HS-5 (cell line): ENCODE measurements around the gene ATP6V0B.
A peak's percentile ranks its signal among the peaks of the same experiment; 100 is the strongest.

Experiments
- DNase-seq: peaks from one replicate; pipeline ENCODE4 v3.0.0-alpha.2; 2012; ENCODE audit warnings: low read depth

The ATP6V0B gene

GRCh38 chr1:43946236-43947060 lies 28.3 kb upstream of the ATP6V0B start, which contains the start of gene IPO13:
Gene IPO13 (plus strand): TSS chr1:43946950. CDS start chr1:43947601, 651 bp downstream.
- DNase-seq = peak; percentile 84

GRCh38 chr1:43947061-43947873 lies 27.5 kb upstream of the ATP6V0B start:
- no peak for DNase-seq

DNA sequence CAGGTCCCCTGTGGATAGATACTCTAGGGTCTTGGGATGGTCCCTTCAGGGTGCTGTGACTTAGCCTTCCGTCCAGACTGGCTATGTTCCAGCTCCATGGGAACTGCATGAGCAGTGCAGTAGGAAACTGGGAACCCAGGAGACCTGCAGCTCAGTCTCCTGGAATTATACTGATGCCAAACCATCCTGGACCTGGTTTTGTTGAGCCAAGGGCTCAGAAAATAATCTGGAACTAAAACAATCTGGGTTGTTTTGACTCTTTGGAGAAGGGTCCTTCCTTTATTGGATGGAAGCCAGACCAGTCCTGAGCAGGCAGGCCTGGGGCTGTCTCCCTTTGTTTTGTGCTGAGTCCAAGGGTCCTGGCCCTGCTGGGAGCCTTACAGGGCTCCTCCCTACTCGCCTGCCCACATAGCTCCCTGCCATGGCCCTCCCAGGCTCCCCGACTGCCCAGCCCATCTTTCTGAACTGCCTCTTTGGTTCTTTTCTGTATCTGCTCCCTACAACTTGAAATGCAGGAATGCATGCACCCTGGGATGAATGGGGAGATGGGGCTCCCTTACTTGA lies 26.8 kb upstream of the ATP6V0B start:
- DNase-seq = no peak

DNA sequence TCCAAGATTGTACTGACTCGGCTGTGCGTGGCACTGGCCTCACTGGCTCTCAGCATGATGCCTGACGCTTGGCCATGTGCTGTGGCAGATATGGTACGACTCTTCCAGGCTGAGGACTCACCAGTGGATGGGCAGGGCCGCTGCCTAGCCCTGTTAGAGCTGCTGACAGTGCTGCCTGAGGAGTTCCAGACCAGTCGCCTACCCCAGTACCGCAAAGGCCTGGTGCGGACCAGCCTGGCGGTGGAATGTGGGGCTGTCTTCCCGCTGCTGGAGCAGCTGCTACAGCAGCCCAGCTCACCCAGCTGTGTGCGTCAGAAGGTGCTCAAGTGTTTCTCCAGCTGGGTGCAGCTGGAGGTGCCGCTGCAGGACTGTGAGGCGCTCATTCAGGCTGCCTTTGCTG lies 25.1 kb upstream of the ATP6V0B start:
- DNase-seq = no peak

DNA sequence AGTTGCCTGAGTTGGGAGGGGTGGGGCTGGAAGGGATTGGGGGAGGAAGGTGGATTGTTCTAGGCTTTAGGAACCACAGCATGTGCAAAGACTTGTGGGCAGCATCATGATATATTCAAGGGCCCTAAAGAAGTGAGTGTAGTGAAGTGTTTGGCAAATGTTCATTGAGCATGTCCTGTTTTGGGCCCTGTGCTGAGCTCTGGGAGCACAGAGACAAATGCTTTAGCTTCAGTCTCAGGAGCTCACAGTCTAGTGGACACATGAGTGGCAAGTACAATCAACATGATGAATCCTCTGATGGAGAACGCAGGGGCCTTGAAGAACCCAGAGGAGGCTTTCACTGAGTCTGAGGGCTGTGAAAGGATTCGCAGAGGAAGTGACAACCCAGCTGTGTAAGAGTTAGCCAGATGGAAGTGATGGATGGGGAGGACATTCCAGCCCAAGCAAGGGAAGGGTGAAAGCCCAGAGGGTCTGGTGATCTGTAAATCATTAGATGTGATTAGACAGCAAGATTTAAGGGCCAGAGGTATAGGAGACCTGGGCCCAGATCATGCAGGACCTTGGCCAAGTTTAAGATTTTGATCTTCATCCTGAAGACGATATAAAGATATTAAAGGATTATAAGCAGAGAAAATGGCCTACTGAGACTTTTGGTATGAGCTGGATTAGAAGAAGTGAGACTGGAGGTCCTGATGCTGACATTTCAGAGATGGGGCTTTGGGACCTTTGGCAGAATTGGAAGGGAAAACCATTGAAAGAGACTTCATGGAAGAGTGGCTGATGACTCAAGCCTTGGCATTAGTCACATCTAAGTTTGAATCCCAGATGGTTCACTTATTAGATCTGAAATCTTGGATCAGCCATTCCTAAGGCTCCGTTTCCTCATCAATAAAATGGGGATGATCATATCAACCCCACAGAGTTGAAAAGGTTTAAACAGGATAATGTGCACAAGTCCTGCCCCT lies 23.5 kb upstream of the ATP6V0B start:
- DNase-seq = no peak

DNA sequence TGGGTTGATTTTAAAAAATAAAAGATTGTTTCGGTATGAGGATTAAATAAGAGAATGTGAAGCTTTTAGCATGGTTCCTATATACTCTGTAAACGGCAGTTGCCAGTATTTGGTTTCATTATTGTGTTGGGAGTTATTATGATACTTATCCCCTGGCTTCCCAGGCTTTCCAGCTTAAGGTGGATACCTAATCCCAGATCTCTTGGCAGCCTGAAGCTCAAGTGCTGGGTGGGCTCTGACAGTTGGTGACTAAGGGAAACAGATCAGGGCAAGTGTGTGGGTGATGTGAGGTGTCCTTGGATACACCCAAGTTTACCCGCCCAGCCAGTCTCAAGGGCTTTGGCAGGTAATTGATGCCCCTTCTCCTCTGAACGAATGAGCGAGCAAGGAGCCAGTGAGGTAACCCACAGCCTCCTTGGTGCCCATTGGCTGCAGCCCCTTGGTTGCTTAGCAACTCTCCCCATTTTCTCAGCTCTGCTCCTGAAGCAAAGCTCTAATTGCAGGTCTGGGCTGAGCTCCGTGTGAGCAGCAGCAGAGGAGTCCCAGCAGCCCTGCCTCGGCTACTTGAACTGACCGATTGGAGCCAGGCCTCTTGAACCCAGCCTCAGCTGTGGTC lies 21.9 kb upstream of the ATP6V0B start:
- DNase-seq = no peak

- DNase-seq = no peak
Measured at GRCh38 chr1:43953361-43953760, 21.4 kb upstream of the ATP6V0B start.

- no peak for DNase-seq
Measured at GRCh38 chr1:43954036-43954435, 20.7 kb upstream of the ATP6V0B start.

- DNase-seq = no peak
Measured at GRCh38 chr1:43956234-43956633, 18.5 kb upstream of the ATP6V0B start.

GRCh38 chr1:43957407-43958040 lies 17.2 kb upstream of the ATP6V0B start:
- DNase-seq = no peak

DNA sequence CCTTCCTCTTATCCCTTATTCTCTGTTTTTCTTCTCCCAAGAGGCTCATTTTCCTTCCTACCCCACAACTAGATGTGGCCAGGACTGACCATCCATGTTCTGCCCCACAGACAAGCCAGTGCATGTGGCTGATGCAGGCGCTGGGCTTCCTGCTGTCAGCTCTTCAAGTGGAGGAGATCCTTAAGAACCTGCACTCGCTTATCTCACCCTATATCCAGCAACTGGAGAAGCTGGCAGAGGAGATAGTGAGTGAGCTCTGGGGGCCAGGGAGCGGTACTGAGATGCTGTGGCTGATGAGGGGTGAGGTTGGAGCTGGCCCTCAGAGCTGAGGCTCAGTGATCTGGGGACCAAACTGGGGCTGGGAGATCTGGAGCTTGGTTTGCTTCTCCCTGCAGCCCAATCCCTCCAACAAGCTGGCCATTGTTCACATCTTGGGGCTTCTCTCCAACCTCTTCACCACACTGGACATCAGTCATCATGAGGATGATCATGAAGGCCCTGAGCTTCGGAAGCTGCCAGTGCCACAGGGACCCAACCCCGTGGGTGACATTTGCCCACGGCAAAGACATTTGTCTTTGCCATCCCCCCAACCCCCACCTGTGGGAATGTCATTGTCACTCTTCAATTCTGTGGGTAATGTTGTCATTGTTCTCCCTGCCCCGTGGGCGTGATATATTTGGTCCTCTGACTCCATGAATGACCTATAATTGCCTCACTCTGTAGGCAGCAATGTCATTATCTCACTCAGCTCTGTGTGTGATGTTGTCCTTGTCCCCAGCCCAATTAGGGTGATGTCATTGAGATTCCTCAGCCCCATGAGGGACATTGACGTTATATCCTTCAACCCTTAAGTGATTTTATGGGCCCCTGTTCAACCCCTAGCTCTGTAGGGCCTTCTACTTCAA lies 16.2 kb upstream of the ATP6V0B start:
- no peak for DNase-seq

GRCh38 chr1:43960798-43961197 lies 14.0 kb upstream of the ATP6V0B start:
- DNase-seq = no peak

DNA sequence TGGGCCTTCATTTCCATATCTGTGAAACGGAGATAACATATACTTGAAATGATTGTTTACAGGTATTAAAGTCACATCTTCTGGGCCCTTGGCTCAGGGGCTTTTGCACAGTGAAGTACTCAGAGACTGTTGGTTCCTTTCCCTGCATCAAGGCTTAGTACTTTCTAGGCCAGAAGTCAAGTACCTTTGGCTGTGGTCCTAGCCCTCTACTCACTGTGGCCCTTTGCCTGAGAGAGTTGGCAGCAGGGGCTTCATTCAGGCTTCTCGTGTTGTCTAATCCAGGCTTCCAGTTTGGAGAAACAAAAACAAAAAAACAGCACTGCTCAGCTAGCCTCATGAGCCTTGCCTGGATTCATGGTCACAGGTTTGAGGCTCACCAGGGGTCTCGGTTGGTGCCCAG lies 13.1 kb upstream of the ATP6V0B start:
- DNase-seq = no peak

DNA sequence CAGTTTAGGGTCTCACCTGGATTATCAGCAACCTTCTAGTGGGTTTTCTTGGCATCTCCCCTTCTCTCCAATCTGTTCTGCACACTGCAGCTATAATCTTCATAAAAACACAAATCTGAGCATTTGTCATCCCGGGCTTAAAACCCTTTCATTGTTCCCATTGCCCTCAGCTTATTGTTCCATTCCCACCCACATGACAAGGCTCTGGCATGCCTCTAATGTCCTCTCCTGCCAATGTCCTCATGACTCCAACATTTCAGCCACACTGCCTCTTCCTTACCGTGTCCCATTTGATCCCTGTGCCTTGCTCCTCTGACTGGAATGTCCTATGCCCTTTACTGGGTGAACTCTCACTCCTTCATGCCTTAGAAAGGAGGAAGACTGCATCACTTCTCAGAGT lies 12.4 kb upstream of the ATP6V0B start:
- DNase-seq = no peak

DNA sequence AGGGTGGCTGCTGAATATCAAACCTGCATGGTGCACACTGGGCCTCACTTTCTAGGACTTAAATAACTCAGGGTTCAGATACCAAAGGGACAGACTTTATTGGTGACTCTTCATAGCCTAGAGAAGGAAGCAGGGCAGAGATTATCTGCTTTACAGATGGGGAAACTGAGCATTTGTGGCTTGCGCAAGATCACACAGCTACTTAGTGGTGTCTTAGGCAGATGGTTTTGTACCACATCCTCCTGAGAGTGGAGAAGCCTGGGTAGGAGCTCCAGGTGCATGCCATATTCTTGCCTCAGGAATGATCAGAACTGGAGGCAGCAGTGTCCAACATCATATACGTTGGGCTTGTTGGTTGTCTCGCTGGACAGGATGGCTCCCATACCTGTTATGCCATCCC lies 11.8 kb upstream of the ATP6V0B start:
- no peak for DNase-seq

GRCh38 chr1:43963890-43964289 lies 10.9 kb upstream of the ATP6V0B start:
- DNase-seq = no peak

DNA sequence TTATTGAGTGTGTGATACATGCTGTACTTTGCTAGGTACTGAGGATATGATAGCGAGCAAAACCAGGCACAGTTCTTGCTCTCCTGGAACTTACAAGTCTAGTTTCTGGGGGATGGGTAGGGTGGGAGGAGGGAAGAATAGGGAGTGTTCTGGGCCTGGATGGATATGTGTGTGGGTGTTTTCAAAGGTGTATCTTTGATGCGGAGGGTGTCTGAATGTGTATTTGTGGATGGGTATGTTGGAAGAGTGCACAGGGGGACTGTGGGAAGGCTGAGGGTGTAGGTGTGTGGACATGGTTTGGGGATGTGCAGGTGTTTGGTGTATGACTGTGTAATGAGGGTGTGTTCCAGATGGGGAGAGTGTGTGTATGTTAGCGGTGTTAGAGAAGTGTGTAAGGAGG lies 9.4 kb upstream of the ATP6V0B start:
- DNase-seq = no peak

DNA sequence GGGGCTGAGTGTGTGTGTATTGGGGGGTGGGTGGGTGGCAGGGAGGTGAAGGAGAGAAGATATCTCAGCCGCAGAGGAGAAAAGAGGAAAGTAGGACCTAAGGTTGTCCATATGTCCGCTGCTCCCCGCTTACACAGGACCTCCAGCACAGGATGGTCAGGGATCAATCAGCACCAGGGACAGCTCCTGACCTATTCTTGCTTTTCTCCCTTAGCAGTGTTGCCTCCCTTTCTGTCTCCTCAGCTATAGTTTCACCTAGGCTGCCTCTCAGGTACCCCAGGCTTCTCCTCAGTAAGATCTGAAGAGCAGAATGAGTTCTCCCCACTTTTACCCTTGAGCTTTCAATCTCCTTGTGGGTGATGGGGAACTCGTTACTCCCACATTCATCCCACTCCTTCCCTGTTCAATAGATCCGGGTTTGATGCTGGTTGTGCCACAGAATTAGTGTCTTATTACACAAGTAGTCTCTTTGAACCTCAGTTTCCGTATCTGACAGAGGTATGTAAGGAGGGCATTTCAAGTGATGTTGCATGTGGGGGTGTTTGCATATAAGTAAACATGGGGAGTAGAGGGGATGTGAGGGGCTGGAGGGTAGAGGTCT lies 6.3 kb upstream of the ATP6V0B start:
- no peak for DNase-seq

DNA sequence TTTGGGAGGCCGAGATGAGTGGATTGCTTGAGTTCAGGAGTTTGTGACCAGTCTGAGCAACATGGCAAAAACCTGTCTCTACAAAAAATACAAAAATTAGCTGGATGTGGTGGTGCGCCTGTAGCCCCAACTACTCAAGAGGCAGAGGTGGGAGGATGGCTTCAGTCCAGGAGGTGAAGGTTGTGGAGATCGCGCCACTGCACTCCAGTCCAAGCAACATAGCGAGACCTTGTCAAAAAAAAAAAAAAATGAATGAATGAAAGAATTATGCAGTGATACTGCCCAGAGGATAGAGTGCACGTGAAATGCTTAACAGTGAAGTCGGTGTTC lies 5.4 kb upstream of the ATP6V0B start:
- DNase-seq = no peak
